AG10803 (cell line): ENCODE measurements around the gene PARVA.
A peak's percentile ranks its signal among the peaks of the same experiment; 100 is the strongest.

Source experiments
- DNase-seq: peaks from one replicate; pipeline ENCODE4 v3.0.0; 2010; ENCODE audit warnings: low read depth
- H3K4me3 ChIP-seq: 2 replicates; pipeline ENCODE4 v1.5.1; 2011; ENCODE audit warnings: mild to moderate bottlenecking, low read length, control low read depth
- TF ChIP-seq, protein P1 (sequence below): conservative IDR thresholded peaks from 2 replicates; pipeline ENCODE4 v1.5.1; 2011; ENCODE audit warnings: mild to moderate bottlenecking, low read length, control low read depth, inconsistent platforms

PARVA gene

DNA sequence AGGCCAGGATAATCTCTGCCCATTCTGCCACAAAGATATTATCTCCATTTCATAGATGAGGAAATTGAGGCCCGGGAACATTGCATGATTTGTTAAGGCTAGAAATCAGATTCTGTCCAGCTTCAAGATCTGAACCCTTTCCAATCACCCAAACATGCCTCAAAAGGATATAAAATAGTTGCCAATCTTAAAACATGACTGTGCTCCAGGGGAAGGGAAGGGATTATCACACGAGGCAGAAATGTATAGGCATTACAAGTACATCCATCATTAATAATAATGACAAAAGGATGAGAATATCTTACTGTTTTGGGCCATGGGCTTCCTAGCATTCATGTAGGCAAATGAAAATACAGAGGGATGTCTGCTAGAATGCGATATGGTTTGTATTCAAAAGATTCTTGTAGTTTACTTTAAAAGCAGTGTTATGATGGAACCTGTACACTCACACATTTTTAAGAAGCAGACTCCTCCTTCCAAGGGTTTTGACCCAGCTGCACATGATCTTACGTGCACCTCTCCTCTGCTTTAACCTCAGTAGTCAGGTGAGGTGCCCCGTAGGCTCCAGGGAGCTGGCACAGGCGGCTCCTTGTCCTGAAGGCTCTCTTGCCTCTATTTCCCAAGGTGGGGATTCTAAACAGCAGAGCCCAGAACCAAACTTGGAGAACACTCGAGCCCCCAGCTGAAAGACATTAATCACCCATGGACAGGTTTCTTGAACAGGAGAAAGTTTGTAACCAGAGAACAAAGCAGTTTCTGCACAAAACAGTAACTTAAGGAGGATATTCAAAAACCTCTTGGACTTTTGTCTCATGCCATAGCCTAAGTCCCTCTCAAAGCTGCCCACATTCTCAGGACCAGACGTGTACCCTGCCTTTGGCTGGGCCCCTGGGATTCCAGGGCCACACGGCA is 36.0 kb downstream of the PARVA start:
- no peak overlapping the region for H3K4me3 ChIP-seq
- TF ChIP-seq, protein P1, sequence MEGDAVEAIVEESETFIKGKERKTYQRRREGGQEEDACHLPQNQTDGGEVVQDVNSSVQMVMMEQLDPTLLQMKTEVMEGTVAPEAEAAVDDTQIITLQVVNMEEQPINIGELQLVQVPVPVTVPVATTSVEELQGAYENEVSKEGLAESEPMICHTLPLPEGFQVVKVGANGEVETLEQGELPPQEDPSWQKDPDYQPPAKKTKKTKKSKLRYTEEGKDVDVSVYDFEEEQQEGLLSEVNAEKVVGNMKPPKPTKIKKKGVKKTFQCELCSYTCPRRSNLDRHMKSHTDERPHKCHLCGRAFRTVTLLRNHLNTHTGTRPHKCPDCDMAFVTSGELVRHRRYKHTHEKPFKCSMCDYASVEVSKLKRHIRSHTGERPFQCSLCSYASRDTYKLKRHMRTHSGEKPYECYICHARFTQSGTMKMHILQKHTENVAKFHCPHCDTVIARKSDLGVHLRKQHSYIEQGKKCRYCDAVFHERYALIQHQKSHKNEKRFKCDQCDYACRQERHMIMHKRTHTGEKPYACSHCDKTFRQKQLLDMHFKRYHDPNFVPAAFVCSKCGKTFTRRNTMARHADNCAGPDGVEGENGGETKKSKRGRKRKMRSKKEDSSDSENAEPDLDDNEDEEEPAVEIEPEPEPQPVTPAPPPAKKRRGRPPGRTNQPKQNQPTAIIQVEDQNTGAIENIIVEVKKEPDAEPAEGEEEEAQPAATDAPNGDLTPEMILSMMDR: no peak
- no peak for DNase-seq

DNA sequence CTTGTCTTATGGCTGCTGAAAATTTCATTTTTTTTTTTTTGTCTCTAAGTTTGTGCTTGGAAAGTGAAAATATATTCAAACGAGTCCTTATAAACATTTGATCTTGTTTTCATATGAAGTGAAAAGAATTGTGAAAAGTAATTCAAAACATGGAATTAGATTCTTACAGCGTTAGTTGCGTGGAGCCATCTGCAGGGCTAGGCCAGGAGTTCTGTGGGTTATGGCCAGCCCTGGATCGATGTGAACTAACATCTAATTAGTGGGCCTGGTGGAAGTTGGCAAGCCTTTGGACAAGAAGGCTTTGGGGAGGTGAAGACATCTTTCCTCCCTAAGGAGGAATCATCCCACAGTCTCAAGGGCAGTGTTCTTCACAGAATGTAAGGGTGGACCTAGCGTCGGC is 37.2 kb downstream of the PARVA start:
- TF ChIP-seq, protein P1: peak; percentile 31
- DNase-seq: peak; percentile 78
- H3K4me3 ChIP-seq: peak overlapping the region; percentile 33; the same call in 1 of the 2 replicates

DNA sequence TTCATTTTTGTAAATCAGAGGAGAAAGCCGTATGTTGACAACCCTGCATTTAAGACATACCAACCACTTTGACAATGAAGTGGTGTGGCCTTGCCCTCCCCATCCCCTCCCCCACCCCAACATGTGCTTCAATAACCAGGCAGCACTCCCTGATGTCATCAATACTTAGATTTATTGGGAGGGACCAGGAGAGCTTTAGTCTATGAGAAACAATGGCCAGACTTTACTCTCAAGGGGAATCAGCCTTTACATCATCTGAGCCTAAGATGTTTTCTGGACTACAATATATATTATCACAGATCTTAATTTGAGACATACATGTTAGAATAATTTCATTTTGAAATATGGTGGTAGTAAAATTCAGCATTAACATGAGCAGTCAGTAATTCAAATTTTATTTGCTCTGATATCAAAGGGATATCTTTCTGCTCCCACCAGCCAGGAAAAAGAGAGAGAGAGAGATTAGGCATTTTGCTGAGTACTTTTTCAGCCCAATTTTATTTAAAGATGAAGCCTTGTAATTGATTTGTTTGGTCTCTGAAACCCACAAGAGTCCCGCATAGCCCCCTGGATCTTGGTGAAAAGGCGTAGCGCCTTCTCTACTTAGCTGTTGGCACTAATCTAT is 38.1 kb downstream of the PARVA start:
- H3K4me3 ChIP-seq: no peak overlapping the region
- DNase-seq: no peak
- TF ChIP-seq, protein P1: no peak

DNA sequence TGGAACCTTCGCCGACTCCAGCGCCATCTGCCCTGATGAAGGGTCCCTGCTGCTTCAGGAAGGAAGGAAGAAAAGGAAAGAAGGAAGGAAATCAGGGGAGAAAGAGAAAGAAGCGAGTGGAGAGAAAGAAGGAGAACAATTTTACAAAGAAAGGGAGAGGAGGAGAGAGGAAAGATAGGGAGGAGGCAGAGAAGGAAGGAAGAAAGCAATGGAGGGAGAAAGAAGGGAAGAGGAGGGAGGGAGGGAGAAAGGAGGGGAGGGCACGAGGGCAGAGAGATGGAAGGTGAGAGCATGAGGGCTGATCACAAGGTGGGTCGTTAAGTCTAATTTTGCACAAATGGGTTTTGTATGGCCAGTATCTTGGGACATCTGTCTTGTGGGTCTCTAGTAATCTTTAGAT is 39.2 kb downstream of the PARVA start:
- TF ChIP-seq, protein P1: no peak
- no peak for DNase-seq
- no peak overlapping the region for H3K4me3 ChIP-seq

DNA sequence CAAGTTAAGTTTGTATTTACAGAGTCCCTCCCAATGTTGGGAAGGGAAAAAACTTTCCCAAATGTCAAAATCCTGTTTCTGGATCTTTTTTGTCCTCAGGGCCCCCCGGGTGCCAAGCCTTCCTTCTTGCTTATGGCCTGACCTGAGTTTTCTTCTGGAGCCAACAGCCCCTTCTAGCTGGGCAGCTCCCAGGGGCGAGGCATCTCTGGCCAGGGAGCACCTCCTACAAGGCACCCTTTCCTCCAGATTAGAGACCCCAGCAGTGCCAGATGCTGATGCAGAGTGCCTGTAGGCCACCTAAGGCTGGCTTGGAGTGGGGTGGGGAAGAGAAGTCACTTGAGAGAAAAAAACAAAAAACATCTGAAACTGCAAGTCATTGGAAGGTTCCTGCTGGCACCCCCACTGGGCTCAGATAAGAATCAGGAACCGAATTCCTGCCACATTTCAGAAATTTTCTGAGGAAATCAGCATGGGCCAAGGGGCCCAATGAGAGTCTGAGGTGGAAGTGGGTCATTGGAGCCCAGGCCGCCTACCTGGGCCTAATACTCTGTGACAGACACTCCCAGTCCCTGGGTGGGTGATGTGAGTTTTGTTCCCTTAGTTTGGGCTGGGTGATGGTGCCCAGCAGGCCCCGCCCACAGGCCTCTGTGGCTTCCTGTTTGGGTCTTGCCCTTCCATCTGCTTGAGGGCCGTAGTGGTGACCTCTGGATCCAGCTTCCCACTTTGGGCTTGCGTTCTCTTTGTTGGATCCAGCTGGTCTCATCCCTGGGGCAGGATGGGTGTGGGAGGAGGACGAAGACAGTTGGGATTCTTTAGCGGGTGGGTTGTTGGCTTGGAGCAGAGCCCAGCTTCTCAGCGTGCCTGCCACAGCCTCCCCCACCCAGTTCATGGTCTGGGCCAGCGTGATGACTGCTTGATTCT is 40.6 kb downstream of the PARVA start:
- TF ChIP-seq, protein P1: no peak
- H3K4me3 ChIP-seq: no peak overlapping the region
- peak; percentile 84 for DNase-seq

DNA sequence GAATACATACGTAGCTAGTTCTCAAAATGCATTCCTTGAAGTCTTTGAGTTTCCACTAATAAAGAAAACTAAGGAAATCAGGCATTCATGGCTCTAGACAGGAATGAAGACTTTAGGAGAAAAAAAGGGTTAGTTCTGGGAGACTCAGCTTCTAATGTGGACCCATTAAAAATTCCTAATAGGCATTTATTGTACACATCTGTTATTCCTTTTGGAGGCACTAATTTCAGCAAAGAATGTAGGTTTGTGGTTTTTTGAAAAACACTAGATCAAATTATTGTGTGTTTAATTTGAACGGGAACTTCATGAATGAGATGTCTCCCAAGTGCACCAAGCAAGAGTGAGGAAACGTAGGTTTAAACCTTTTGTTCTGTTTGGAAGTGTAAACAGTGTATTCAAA is 42.7 kb downstream of the PARVA start:
- H3K4me3 ChIP-seq: no peak overlapping the region
- TF ChIP-seq, protein P1: no peak
- peak; percentile 56 for DNase-seq
